PFSK-1 (cell line): ENCODE data around the gene SLC4A7.

ENCODE experiments used
- FOXP2 ChIP-seq: optimal IDR thresholded peaks from 2 replicates; pipeline ENCODE3; 2011; ENCODE audit warnings: borderline replicate concordance, control low read depth, inconsistent platforms; ENCODE audit not compliant: insufficient read depth; ENCODE audit errors: extremely low read length, extremely low read depth
- POLR2AphosphoS5 ChIP-seq: IDR thresholded peaks from 2 replicates; pipeline ENCODE4 v1.6.1; 2012; ENCODE audit warnings: low read depth, mild to moderate bottlenecking, control low read depth, low read length, moderate library complexity
- SIN3A ChIP-seq: IDR thresholded peaks from 2 replicates; pipeline ENCODE4 v1.6.1; 2012; ENCODE audit warnings: mild to moderate bottlenecking, low read length, moderate library complexity, borderline replicate concordance; ENCODE audit not compliant: insufficient read depth
- TAF1 ChIP-seq: IDR thresholded peaks from 2 replicates; pipeline ENCODE4 v1.6.1; 2012; ENCODE audit warnings: low read length, control low read depth, borderline replicate concordance; ENCODE audit not compliant: insufficient read depth
- TF ChIP-seq, protein P1 (sequence below), 2 experiments: IDR thresholded peaks; 2 replicates each; pipeline versions ENCODE4 v1.6.1 to v1.8.0; 2011 to 2012; ENCODE audit warnings: low read depth in 2 of 2, low read length in 2 of 2, control low read depth in 1 of 2, inconsistent platforms in 1 of 2, mild to moderate bottlenecking in 1 of 2, moderate library complexity in 1 of 2; ENCODE audit not compliant: insufficient read depth in 1 of 2

DNA sequence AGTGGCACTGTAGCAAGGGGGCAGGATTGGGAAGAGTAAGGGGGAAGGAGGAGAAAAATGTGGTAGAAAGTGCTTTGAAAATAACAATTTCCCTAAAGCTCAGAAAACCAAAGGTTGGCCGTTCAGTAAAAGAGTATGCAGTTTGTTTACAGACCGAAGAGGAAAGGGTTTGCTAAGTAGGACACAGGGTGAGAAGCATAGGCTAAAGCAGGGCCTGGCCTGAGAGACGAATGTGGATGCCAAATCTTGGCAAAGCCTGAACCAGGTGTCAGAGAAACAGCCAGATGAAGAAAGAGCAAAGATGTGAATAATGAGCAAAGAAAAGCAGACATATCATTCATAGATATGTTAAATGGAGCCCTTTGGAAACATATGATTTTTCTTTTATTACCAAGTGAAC, 132.1 kb downstream of the SLC4A7 start:
- TF ChIP-seq POLR2AphosphoS5, result no peak
- no peak for TF ChIP-seq SIN3A
- TF ChIP-seq, protein P1, sequence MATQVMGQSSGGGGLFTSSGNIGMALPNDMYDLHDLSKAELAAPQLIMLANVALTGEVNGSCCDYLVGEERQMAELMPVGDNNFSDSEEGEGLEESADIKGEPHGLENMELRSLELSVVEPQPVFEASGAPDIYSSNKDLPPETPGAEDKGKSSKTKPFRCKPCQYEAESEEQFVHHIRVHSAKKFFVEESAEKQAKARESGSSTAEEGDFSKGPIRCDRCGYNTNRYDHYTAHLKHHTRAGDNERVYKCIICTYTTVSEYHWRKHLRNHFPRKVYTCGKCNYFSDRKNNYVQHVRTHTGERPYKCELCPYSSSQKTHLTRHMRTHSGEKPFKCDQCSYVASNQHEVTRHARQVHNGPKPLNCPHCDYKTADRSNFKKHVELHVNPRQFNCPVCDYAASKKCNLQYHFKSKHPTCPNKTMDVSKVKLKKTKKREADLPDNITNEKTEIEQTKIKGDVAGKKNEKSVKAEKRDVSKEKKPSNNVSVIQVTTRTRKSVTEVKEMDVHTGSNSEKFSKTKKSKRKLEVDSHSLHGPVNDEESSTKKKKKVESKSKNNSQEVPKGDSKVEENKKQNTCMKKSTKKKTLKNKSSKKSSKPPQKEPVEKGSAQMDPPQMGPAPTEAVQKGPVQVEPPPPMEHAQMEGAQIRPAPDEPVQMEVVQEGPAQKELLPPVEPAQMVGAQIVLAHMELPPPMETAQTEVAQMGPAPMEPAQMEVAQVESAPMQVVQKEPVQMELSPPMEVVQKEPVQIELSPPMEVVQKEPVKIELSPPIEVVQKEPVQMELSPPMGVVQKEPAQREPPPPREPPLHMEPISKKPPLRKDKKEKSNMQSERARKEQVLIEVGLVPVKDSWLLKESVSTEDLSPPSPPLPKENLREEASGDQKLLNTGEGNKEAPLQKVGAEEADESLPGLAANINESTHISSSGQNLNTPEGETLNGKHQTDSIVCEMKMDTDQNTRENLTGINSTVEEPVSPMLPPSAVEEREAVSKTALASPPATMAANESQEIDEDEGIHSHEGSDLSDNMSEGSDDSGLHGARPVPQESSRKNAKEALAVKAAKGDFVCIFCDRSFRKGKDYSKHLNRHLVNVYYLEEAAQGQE (IDR thresholded peaks at IDR 0.05; ENCODE audit: insufficient read depth in 1 of 2, low read depth in 2 of 2, low read length in 2 of 2), result no peak
- TF ChIP-seq TAF1, result no peak
- TF ChIP-seq FOXP2, result no peak
